PC-3 (cell line): ENCODE data around the gene DACT2. TPM values are rescaled to one million over a fixed set of nuclear protein-coding genes. Genes with fewer than 3 reads are reported as not detected.
"Not testable (repeated sequence)": the region's sequence is repeated elsewhere in the genome, so short reads cannot be mapped to it uniquely, and the experiment has no call there.

Source experiments
- ATAC-seq: fragments of 200-7000 bp; cut with Tn5 transposase; 2 replicates; pipeline ENCODE4 v1.9.1; 2020; ENCODE audit warnings: mild to moderate bottlenecking, moderate library complexity
- BruUV-seq: library from RNA; stranded (reverse); fragments of 400-500 nt; replicated peaks from 2 replicates; lab custom pipeline; 2021; lab: Mats Ljungman, UMichigan
- CTCF ChIA-PET: fragments of 300-600 bp; sonication (Branson Sonifier 250); formaldehyde crosslinking; loops from one replicate; lab custom pipeline; 2022; ENCODE audit warnings: antibody characterized with exemption; lab: Charles Lee
- POLR2A ChIA-PET: fragments of 300-600 bp; sonication (Branson Sonifier 250); formaldehyde crosslinking; loops from one replicate; lab custom pipeline; 2022; ENCODE audit warnings: antibody characterized with exemption; ENCODE audit not compliant: unreplicated experiment; lab: Charles Lee
- DNase-seq: peaks from one replicate; pipeline ENCODE4 v3.0.0-alpha.2; 2015
- H2AFZ ChIP-seq: fragments of 300-600 bp; sonication (generic); 2 replicates; pipeline ENCODE4 v1.6.0; 2016; ENCODE audit warnings: antibody characterized with exemption, low read length
- H3F3A ChIP-seq: fragments of 300-600 bp; sonication (generic); one replicate; pipeline ENCODE4 v1.6.0; 2017; ENCODE audit warnings: antibody characterized with exemption, low read length, control low read depth, mild to moderate bottlenecking; ENCODE audit not compliant: unreplicated experiment
- H3K27ac ChIP-seq: fragments of 300-600 bp; sonication (generic); 2 replicates; pipeline ENCODE4 v1.5.1; 2016; ENCODE audit warnings: mild to moderate bottlenecking, low read length
- H3K27me3 ChIP-seq: fragments of 300-600 bp; sonication (generic); 2 replicates; pipeline ENCODE4 v1.6.1; 2016; ENCODE audit warnings: low read length, mixed read lengths
- H3K36me3 ChIP-seq: fragments of 300-600 bp; sonication (generic); 2 replicates; pipeline ENCODE4 v1.6.1; 2016; ENCODE audit warnings: low read depth, mixed run types, low read length, mixed read lengths
- H3K4me1 ChIP-seq: fragments of 300-600 bp; sonication (generic); 2 replicates; pipeline ENCODE4 v1.5.1; 2016; ENCODE audit warnings: low read length; ENCODE audit not compliant: insufficient read depth
- H3K4me2 ChIP-seq: fragments of 300-600 bp; sonication (generic); 2 replicates; pipeline ENCODE4 v1.6.0; 2016; ENCODE audit warnings: low read length
- H3K4me3 ChIP-seq: fragments of 300-600 bp; sonication (generic); 2 replicates; pipeline ENCODE4 v1.5.1; 2016; ENCODE audit warnings: mild to moderate bottlenecking, low read length, mixed read lengths
- H3K79me2 ChIP-seq: fragments of 300-600 bp; sonication (generic); 2 replicates; pipeline ENCODE4 v1.6.1; 2017; ENCODE audit warnings: low read length, mixed read lengths
- H3K9ac ChIP-seq: fragments of 300-600 bp; sonication (generic); 2 replicates; pipeline ENCODE4 v1.6.0; 2016; ENCODE audit warnings: mild to moderate bottlenecking, low read length
- H3K9me2 ChIP-seq: fragments of 300-600 bp; sonication (generic); replicated peaks from 2 replicates; pipeline ENCODE4 v1.6.1; 2016; ENCODE audit warnings: mixed run types, low read length, mixed read lengths
- H3K9me3 ChIP-seq: fragments of 300-600 bp; sonication (generic); 2 replicates; pipeline ENCODE4 v1.6.1; 2016; ENCODE audit warnings: low read length, mixed read lengths
- H4K20me1 ChIP-seq: fragments of 300-600 bp; sonication (generic); 2 replicates; pipeline ENCODE4 v1.6.1; 2016; ENCODE audit warnings: low read length, mixed read lengths
- EZH2 ChIP-seq: fragments of 300-600 bp; sonication (generic); IDR thresholded peaks from one replicate; pipeline ENCODE4 v1.6.1; 2017; ENCODE audit warnings: antibody characterized with exemption, mild to moderate bottlenecking, low read length; ENCODE audit not compliant: unreplicated experiment
- EZH2phosphoT487 ChIP-seq: fragments of 300-600 bp; sonication (generic); IDR thresholded peaks from 2 replicates; pipeline ENCODE4 v1.6.1; 2018; ENCODE audit warnings: mild to moderate bottlenecking, antibody characterized with exemption, low read length, borderline replicate concordance
- intact Hi-C: fragments of 100-400 bp; cut with micrococcal nuclease; formaldehyde crosslinking; loops from 2 replicates; pipeline ENCODE4 v1.9.0; 2023
- total RNA-seq: library from RNA; depleted of rRNA; stranded (reverse); fragments of >200 nt; gene quantifications from 2 replicates; pipeline ENCODE4 v1.2.3, GENCODE V29; 2014
- TF ChIP-seq, protein P1 (sequence below): fragments of 300-600 bp; sonication (generic); conservative IDR thresholded peaks from 2 replicates; pipeline ENCODE4 v1.5.1; 2017; ENCODE audit warnings: antibody characterized with exemption, low read depth, mild to moderate bottlenecking, low read length

The DACT2 gene
- total RNA-seq, 1 experiment from 2014 or later = not detected

DNA sequence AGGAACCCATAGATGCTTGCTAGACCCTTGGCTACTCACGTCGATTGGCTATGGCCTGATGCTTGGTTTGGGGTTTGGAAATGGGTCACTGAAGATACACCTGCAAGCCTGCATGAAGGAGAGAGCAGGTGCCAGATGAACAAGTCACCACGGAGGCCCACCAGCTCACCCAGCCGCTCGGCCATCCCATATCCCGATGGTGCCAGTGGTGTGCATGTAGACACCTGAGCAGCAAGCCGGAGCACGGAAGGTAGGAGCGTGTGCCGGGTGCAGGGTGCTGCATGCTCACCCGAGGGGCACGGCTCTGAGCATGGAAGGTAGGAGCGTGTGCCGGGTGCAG lies 35.9 kb downstream of the DACT2 start:
- H3K27me3 ChIP-seq = peaks cover 30% of the 10 kb centered on the region
- no peaks in the 10 kb centered on the region for H3K9me3 ChIP-seq
- no peak overlapping the region for H3K9ac ChIP-seq
- TF ChIP-seq EZH2 (no peak), EZH2phosphoT487 (no peak)
- TF ChIP-seq, protein P1, sequence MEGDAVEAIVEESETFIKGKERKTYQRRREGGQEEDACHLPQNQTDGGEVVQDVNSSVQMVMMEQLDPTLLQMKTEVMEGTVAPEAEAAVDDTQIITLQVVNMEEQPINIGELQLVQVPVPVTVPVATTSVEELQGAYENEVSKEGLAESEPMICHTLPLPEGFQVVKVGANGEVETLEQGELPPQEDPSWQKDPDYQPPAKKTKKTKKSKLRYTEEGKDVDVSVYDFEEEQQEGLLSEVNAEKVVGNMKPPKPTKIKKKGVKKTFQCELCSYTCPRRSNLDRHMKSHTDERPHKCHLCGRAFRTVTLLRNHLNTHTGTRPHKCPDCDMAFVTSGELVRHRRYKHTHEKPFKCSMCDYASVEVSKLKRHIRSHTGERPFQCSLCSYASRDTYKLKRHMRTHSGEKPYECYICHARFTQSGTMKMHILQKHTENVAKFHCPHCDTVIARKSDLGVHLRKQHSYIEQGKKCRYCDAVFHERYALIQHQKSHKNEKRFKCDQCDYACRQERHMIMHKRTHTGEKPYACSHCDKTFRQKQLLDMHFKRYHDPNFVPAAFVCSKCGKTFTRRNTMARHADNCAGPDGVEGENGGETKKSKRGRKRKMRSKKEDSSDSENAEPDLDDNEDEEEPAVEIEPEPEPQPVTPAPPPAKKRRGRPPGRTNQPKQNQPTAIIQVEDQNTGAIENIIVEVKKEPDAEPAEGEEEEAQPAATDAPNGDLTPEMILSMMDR = no peak
- H3K4me2 ChIP-seq = no peak overlapping the region
- CTCF ChIA-PET = no interaction called here
- H3K4me1 ChIP-seq = no peaks in the 10 kb centered on the region
- H3F3A ChIP-seq = no peaks in the 10 kb centered on the region
- no peak overlapping the region for H2AFZ ChIP-seq
- no peaks in the 10 kb centered on the region for H3K79me2 ChIP-seq
- H4K20me1 ChIP-seq = no peaks in the 10 kb centered on the region
- POLR2A ChIA-PET = no interaction called here
- H3K9me2 ChIP-seq = no peaks in the 10 kb centered on the region
- ATAC-seq = no peak
- intact Hi-C loops = no loop called here
- no peak for DNase-seq
- no peak overlapping the region for H3K27ac ChIP-seq
- no TSS peak for BruUV-seq
- H3K36me3 ChIP-seq = no peaks in the 10 kb centered on the region
- H3K4me3 ChIP-seq = no peak overlapping the region

DNA sequence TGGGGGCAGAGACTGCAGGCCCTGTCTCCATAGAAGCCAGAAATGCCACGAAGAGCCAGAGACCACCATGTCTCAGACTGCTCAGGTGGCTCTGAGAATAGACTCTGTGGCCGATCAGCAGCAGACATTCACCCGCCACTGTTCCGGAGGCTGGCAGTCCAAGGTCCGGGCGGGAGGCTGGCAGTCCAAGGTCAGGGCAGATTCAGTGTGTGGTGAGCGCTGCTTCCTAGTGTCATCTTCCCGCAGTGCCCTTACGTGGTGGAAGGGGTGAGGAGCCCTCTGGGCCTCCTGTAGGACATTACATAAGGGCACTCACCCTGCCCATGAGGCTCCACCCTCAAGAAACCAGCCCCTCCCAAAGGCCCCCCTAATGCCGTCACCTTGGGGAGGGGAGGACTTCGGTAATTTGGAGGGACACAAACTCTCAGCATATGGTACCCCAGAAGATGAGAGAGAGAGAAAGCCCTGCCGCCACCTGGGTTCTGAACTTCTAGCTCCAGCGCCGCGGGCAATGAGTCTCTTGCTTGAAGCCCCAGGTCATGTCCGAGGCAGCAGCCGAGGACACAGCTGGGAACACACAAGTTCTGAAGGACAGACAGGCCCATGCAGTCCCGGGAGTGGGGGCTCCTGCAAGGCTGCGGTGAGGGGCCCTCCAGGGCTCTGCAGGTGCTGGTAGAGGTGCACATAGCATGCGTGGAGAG lies 36.4 kb downstream of the DACT2 start:
- POLR2A ChIA-PET = no interaction called here
- peaks cover 25% of the 10 kb centered on the region; the same call in 1 of the 2 replicates for H3K27me3 ChIP-seq
- H3K9me3 ChIP-seq = no peaks in the 10 kb centered on the region
- H3K4me1 ChIP-seq = no peaks in the 10 kb centered on the region
- ATAC-seq = no peak
- no peak overlapping the region for H2AFZ ChIP-seq
- H4K20me1 ChIP-seq = no peaks in the 10 kb centered on the region
- no peak overlapping the region for H3K27ac ChIP-seq
- DNase-seq = no peak
- no peak overlapping the region for H3K9ac ChIP-seq
- CTCF ChIA-PET = no interaction called here
- H3K4me3 ChIP-seq = no peak overlapping the region
- H3F3A ChIP-seq = no peaks in the 10 kb centered on the region
- H3K9me2 ChIP-seq = no peaks in the 10 kb centered on the region
- intact Hi-C loops = no loop called here
- TF ChIP-seq, protein P1 = no peak
- TF ChIP-seq EZH2 = no peak
- TF ChIP-seq EZH2phosphoT487 = no peak
- no peaks in the 10 kb centered on the region for H3K79me2 ChIP-seq
- no peak overlapping the region for H3K4me2 ChIP-seq
- no TSS peak for BruUV-seq
- H3K36me3 ChIP-seq = no peaks in the 10 kb centered on the region

DNA sequence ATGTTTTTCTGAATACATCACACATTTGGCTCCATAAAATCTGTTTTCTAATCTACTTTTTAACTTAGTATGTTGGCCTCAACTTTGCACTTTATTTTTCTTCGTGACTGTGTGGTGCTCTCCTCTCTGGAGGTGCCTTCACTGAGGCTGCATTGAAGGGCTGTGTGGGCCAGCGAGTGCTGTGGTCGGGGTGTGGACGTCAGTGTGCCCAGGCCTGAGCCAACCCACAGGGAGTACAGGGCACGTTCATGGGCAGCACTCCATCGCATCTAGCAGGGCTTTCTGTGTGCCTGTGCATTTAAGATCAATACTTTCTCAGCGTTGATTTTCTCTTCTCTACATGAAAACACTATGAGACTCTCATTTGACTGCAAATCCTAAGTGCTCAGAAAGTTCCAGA lies 37.8 kb downstream of the DACT2 start:
- POLR2A ChIA-PET = no interaction called here
- TF ChIP-seq, protein P1 = no peak
- no peak for TF ChIP-seq EZH2
- TF ChIP-seq EZH2phosphoT487 = no peak
- Histone ChIP-seq H2AFZ (no peak overlapping the region), H3K9ac (no peak overlapping the region), H3K79me2 (no peaks in the 10 kb centered on the region), H3K9me2 (no peaks in the 10 kb centered on the region), H3K4me1 (no peaks in the 10 kb centered on the region), H3F3A (no peaks in the 10 kb centered on the region), H3K27me3 (peaks cover 19% of the 10 kb centered on the region; the same call in 1 of the 2 replicates), H3K4me2 (no peak overlapping the region), H3K36me3 (no peaks in the 10 kb centered on the region), H4K20me1 (no peaks in the 10 kb centered on the region), H3K9me3 (no peaks in the 10 kb centered on the region), H3K27ac (no peak overlapping the region), H3K4me3 (no peak overlapping the region)
- ATAC-seq (no peak), DNase-seq (no peak)
- no TSS peak for BruUV-seq
- CTCF ChIA-PET = no interaction called here
- intact Hi-C loops = no loop called here

DNA sequence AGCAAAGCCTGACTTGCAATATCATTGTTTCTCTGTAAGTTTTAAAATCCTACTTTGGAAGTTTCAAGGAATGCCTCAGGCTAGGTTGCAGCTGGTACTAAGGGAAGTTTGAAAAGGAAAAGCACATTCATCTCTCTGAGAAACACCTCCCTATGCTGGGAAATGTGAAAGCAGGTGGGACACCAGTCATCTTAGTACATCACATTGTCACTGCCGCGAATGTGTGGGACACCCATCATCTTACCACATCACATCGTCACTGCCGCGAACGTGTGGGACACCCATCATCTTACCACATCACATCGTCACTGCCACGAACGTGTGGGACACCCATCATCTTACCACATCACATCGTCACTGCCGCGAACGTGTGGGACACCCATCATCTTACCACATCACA lies 38.3 kb downstream of the DACT2 start:
- H3K9me3 ChIP-seq, H3K4me3 ChIP-seq, H4K20me1 ChIP-seq, H3K36me3 ChIP-seq, H2AFZ ChIP-seq, POLR2A ChIA-PET, H3K9me2 ChIP-seq, BruUV-seq, H3K79me2 ChIP-seq, H3K4me2 ChIP-seq, H3K27ac ChIP-seq, intact Hi-C loops, H3F3A ChIP-seq, ATAC-seq, DNase-seq, H3K9ac ChIP-seq, H3K4me1 ChIP-seq, CTCF ChIA-PET: not testable (repeated sequence)
- H3K27me3 ChIP-seq = peaks cover 19% of the 10 kb centered on the region; the same call in 1 of the 2 replicates
